HG03342 (cell line): ENCODE measurements around the gene FLII.
"Not testable (repeated sequence)": the region's sequence is repeated elsewhere in the genome, so short reads cannot be mapped to it uniquely, and the experiment has no call there.

ENCODE experiments used
- ATAC-seq: cut with Tn5 transposase; IDR thresholded peaks from one replicate; pipeline ENCODE4 v1.9.1; 2021; ENCODE audit warnings: mild to moderate bottlenecking, moderate library complexity; ENCODE audit not compliant: unreplicated experiment

The FLII gene

DNA sequence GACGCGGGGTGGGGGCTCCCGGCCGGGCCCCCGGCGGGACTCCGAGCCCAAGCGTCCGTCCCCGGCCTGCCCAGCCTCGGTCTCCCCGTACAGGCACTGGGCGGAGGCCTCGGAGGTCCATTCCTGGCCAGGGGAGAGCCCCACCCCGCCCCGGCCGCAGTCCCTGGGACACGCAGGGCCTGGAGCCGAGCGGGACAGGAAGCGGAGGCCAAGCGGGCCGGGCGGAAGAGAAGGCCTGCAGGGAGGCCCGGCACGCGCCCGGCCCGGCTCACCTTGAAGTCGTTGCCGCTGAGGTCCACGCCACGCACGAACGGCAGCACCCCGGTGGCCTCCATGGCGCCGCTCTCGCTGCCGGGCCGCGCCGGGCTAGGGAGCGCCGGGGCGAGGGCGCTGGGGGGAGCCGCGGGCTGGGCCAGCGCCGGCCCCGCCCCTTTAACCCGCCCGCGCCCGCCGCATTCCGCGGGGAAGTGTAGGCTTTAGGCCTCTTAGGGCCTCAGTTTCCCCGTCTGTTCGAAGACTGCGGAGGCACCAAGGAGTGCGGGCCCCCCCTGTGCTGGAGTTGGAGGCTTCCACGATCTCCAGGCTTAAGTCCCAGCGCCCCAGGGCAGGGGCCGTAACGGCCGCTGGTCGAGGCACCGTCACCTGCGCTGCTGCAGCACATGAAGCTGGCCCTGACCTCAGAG lies at the start of gene FLII:
Gene FLII, minus strand, starts transcription at position 383 of the 683 bp plus-strand sequence. Its CDS starts 48 bp downstream, at position 335.
- peak; percentile 26 for ATAC-seq

DNA sequence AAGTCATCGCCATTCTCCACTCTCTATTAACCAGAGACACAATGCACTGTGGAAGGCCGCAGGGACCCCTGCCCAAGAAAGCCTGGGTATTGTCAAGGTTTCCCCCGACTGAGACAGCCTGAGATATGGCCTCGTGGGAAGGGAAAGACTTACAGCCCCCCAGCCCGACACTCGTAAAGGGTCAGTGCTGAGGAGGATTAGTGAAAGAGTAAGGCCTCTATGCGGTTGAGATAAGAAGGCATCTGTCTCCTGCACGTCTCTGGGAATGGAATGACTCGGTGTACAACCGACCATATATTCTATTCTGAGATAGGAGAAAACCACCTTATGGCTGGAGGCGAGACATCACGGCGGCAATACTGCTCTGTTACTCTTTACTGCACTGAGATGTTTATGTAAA lies 44.7 kb upstream of the FLII start:
- ATAC-seq: not testable (repeated sequence)

DNA sequence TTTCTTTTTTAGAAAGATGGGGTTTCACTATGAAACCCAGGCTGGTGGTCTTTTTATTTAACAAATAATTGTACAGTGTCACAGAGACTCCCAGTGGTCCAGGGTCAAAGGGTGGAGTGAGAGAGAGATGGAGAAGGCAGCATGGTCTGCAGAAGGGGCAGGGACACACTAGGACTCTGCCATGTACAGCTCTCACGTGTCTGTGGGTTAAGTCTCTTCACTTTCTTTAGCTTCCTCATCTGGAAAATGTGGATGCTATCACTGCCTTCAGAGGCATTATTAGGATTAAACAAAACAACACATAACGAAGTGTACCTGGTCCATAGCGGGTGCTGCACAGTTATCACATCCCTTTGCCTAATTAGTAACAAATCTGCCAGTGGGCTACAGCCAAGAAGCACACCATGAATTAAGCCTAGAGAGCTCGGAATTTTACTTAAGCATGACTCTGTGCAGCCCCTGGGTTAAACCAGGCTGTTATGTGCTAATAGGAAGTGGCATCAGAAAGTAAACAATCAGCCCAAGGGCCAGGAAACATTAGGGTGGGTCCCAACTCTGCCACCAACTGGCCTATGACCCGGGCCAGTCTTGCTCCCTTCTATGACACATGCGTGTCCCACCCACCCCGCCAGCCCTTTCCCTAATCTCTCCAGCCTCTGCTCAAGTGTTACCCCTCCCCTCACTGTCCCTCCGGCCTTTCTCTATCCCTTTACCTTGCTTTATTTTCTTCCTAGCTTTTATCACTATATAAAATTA lies 42.4 kb upstream of the FLII start:
- no peak for ATAC-seq

DNA sequence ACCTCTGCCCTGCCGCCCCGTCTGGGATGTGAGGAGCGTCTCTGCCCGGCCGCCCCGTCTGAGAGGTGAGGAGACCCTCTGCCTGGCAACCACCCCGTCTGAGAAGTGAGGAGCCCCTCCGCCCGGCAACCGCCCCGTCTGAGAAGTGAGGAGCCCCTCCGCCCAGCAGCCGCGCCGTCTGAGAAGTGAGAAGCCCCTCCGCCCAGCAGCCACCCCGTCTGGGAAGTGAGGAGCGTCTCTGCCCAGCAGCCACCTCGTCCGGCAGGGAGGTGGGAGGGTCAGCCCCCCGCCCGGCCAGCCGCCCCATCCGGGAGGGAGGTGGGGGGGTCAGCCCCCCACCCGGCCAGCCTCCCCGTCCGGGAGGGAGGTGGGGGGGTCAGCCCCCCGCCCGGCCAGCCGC lies 39.5 kb upstream of the FLII start:
- ATAC-seq: not testable (repeated sequence)

DNA sequence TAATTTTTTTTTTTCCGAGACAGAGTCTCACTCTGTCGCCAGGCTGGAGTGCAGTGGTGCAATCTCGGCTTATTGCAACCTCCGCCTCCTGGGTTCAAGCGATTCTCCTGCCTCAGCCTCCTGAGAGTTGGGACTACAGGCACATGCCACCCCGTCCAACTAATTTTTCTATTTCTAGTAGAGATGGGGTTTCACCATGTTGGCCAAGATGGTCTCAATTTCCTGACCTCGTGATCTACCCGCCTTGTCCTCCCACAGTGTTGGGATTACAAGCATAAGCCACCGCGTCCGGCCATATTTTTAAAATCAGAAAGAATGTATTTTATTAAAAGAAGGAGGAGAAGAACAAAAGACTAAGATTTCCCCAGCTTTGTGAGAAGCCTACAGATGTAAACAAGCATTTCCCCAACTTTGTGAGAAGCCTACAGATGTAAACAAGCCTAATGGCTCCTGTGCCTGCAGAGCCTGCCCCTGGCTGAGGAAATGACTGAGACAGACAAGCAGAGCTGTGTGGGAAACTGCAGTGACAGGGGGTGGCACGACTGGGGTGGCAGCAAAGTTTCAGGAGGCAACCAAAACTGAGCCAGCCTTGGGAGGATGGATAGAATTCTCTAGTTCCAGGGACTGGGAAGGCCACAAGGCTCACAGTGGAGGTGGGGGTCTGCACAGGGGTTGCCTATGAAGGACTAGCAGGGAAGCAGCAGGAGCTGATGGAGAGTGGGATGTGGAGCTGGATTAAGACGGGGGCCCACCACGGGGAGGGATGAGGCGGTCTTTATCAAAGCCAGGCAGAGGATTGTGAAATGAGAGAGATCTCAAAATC lies 33.4 kb upstream of the FLII start:
- no peak for ATAC-seq

DNA sequence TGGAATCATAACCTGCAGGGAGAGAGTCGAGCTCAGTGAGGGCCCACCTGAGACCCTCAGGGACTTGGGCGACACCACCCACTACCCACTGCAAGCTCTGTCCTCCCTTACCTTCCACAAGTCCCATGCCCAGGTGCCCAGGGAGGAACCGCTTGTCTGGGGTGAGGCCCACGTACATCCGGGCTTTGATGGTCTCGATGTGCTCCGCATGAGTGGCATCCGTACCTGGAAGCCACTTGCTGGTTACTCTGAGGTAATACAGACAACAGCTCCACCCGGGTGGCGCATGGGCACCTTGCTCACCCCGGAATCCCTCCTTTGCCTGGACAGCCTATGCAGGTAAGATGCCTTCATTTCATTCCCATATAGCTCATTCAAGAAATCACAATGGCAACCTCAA lies 26.8 kb upstream of the FLII start:
- no peak for ATAC-seq

DNA sequence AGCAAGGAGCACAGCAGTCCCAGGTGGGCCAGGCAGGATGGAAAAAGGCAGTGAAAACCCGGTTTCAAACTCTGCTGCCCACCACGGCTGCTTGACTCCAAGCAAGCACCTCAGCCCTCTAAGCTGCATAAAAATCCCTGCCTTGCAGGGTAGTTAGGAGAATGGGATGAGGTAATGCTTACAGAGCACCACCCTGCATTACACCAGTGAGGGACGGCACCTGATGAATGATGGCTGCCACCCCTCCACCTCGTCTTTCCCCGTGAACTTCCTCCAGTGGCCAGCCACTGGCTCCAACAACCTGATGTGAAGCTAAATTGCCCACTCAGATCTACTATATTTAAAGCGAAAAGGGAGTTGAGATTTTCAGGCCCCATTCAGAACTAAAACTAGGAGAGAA lies 23.2 kb upstream of the FLII start:
- ATAC-seq: no peak

DNA sequence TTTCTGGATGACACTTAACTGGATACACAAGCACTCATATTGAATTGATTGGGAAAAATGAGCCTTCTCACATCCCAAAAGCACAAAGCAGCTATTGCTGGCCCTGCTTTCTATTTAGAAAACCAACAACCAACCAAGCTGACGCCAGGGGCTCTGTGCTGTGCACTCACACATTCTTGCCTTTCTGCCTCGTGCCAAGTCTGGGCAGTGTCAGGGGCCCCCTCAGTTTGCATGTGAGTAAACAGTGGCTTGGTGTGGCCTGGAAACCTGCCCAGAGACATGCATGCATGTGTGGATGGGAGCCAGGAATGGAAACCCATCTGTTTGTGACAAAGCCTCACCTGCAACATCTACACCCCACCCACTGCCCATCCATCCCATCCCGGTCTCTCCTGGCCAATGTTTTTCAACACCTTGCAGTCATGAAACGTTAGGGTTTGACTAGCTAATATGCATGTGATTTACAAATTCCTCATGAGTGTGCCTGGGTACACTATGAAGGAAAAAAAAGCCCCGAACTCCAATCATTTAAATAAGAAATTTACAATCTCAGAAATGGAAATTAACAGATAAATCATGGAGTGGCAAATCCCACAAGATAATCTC lies 22.3 kb upstream of the FLII start:
- no peak for ATAC-seq

DNA sequence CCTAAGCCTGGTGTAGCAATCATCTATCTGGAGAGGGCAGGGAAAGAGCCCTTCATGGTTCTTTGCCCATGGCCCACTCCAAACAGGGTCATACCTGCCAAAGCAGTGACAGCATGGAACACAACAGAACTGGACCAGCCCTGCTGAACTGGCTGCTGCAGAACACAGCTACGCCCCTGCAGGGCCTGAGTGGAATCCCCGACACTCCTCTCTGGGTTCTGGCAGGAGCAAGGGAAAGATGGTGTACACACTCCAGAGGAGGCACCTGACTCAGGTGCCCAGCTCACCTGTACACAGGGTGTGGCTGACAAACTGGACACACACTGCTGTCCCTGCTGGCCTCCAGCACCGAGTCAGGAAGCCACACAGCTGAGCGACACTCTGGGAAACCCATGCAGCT lies 21.7 kb upstream of the FLII start:
- ATAC-seq: no peak

DNA sequence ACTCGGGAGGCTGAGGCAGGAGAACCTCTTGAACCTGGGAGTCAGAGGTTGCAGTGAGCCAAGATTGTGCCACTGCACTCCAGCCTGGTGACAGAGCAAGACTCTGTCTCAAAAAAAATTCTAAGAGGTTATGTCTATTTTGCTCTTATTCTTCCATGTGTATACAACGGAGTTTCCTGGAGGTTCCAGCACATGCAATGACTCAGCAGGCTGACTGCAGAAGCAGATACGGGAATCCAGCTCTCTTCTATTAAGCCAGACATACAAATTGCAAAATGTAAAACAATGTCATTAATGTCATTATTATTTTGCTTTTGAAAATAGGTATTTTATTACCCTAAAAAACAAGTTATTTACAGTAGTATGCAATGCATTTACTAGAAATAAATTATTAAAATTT lies 20.3 kb upstream of the FLII start:
- ATAC-seq: no peak

DNA sequence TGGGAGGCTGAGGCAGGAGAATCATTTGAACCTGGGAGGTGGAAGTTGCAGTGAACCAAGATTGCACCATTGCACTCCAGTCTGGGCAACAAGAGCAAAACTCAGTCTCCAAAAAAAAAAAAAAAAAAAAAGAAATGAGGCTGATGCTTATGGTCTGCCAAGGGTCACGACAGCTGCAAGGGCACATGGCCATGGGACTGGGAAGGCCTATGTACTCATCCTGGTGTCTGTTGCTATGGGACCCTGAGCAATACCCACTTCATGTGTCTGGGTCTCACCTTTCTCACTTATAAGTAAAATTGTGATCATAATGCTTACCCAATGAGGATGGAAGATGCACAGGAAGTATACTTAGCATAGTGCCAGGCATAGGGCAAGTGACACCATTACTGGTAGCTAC lies 18.5 kb upstream of the FLII start:
- ATAC-seq: no peak

DNA sequence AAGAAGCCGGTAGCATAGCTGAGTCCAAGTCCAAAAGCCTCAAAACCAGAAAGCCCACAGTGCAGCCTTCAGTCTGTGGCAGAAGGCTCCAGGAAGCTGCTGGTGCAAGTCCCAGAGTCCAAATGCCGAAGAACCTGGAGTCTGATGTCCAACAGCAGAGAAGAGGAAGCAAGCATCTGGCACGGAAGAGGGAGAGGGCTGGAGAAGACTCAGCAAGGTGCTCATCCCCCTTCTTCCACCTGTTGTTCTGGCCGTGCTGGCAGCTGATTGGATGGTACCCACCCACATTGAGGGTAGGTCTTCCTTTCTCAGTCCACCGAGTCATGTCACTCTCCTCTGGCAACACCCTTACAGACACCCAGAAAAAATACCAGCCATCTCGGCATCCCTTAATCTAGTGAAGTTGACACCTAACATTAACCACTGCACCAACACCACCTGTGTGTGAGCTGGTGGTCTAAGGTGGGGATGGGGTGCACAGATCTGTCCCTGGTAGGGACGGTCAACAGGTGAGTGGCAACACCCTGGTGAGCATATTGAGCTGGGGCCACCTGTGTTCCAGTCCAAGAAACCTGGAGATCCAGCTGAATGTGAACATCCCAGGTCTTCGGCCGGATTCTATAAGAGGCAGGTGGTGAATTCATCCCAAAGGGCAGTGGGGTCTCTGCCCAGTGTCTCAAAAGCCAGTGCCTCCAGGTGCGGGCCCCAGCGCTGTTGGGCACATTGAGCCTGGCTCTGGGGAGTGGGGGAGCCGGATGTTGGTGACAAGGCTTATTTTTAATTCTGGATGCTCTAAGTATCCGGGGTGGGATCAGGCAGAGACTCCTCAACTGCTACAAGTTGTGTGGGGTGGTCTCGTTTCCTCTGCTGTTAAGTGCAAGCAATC lies 11.8 kb upstream of the FLII start:
- ATAC-seq: no peak

DNA sequence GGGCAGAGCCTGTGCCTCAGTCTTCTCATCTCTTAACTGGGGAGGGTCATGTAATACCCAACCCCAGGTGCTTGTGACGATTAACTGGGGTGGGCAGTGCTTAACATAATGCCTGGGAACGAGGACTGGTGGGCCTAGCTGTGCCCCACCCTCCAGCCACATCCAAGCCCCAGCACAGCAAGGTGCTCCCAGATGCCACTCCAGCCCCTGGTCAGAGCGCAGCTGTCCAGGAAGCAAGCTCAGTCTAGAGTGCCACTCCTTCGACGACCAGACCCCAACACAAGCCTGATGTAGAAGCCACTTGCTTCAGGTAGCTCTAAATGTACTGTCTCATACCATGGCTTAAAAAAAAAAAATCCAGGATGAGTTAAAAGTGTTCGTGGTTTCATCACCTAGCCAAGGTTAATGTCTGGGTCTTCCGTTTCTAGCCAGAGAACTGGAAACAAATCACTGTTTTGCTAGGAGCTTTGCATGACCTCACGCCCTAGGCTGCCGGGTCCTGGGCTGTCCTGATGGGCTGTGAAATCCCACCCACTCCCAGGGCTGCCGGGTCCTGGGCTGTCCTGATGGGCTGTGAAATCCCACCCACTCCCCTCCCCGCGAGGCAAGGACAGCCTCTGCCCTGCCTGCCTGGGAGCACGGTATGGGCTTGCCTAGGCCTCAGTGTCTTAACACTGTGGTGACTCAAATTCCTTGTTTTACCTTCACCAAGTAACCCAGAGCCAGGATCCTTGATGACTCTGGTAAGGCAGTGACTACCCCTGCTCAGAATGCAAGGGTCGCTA lies 9.6 kb upstream of the FLII start:
- no peak for ATAC-seq

DNA sequence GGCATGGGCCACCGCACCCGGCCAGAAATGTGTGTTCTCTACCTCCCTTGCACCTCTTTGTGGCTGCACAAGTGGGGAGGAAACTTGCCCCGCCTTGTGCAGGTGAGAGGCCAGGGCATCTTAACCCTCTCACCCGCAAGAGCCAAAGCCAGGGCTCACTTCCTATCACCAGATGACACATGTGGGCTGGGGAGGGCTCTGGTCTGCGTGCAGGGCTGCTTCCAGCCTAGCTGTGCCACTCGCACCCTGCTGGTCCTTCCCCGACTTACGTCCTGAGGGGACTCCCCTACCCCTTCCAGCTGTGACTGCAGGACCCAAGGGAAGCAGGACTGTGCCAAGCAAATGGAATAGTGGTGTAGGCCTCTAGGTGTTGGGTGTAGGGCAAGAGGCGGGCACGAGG lies 8.8 kb upstream of the FLII start:
- ATAC-seq: no peak

DNA sequence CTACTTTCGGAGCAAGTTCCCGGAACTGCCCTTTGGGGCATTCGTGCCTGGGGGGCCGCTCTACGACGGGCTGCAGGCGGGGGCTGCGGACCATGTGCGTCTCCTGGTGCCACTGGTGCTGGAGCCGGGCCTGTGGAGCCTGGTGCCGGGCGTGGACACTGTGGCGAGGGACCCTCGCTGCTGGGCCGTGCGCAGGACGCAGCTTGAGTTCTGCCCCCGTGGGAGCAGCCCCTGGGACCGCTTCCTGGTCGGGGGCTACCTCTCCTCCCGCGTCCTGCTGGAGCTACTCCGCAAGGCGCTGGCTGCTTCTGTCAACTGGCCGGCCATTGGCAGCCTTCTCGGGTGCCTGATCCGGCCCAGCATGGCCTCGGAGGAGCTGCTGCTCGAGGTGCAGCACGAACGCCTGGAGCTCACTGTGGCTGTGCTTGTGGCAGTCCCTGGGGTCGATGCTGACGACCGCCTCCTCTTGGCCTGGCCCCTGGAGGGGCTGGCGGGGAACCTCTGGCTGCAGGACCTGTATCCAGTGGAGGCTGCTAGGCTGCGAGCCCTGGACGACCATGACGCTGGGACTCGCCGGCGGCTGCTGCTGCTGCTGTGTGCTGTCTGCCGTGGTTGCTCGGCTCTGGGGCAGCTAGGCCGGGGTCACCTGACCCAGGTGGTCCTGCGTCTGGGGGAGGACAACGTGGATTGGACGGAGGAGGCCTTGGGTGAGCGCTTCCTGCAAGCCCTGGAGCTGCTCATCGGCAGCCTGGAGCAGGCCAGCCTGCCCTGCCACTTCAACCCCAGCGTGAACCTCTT lies 5.5 kb upstream of the FLII start:
- no peak for ATAC-seq

DNA sequence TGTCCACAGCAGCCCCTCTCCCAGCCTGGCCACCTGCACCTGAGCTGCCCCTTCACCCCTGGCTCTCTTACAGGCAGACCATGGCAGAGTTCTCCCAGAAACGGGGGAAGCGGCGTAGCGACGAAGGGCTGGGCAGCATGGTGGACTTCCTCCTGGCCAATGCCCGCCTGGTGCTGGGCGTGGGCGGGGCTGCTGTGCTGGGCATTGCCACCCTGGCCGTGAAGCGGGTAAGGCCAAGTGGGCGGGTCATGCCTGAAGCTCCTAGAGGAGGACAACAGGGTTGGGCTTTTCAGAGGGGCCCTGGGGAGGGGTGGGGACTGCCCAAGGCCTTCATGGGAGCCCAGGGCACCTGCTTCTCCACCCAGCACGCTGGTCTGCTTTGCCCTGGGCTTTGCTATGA lies 4.1 kb upstream of the FLII start:
- ATAC-seq: no peak

DNA sequence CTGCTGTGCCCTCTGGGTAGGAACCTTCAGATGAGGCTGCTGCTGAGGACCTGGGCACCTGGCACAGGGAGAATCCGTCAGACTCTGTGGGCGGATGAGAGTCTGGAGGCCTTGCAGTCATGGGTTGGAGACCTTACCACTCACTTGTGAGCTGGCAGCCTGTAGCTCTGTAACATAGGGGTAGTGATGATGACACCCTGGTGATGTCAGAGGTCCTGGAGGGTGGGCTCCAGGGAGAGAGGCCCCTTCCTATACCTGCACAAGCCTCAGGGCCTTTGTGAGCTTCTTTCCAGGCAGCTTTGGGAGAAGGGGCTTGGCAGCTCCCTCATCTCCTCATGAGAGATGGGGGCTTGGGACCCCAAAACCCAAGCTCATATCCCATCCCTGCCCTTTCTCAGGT lies 3.6 kb upstream of the FLII start:
- ATAC-seq: no peak

DNA sequence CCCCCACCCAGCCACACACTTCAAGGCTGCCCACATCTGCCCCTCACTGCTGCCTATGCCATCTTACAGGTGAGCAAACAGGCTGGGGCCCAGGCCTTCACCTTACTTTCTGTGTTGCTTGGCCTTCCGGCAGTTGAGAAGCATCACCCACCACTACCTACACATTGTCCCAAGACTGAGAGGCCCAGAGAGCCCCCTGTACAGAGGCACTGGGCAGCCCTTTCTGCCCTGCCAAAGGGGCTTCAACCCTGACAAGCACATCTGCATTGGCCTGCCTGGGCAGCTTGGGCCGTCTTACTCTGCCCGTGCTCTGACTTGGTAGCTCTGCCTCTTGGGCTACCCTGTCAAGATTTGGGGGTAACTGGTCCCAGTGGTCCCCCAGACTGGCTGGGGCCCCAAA lies 3.1 kb upstream of the FLII start:
- ATAC-seq: no peak

DNA sequence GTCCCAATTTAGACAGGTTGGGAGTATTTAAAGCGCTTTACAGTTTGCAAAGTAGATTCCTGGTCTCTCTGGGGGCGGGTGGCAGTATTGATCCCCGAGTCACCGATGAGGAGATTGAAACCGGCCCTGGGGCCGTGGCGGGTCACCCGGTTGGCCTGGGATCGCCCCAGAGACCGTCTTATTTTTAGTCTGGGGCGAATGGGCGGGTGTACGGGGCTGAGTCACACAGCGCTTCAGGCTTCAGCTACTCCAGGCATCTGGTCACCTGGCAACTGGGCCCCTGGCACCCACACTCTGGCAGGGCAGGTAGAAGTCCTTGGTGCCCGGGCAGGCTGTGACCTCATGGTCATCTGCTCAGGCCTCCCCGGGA lies 2.6 kb upstream of the FLII start:
- peak; percentile 10 for ATAC-seq
